Immature natural killer cell (primary cell): ENCODE measurements around the gene PHLDB1. TPM values are rescaled to one million over a fixed set of nuclear protein-coding genes. Genes with fewer than 3 reads are reported as not detected.

Experiments used
- DNase-seq, 3 donors: peaks; one replicate each; pipeline ENCODE4 v3.0.0; 2022; ENCODE audit warnings: mixed read lengths in 1 of 3
- H3K27ac Mint-ChIP-seq, 6 donors: one replicate each; pipeline ENCODE4 v1.8.0; 2020; ENCODE audit warnings: mixed read lengths in 6 of 6, mild to moderate bottlenecking in 5 of 6, inconsistent platforms in 4 of 6, moderate library complexity in 3 of 6
- H3K27me3 Mint-ChIP-seq, 3 donors: one replicate each; pipeline ENCODE4 v1.8.0; 2020 to 2021; ENCODE audit warnings: low read depth in 3 of 3, mild to moderate bottlenecking in 3 of 3, mixed read lengths in 3 of 3, moderate library complexity in 3 of 3, inconsistent platforms in 1 of 3
- H3K36me3 Mint-ChIP-seq, 3 donors: one replicate each; pipeline ENCODE4 v1.8.0; 2020; ENCODE audit warnings: mixed read lengths in 3 of 3, inconsistent platforms in 2 of 3, mild to moderate bottlenecking in 2 of 3
- H3K4me1 Mint-ChIP-seq, 2 donors: one replicate each; pipeline ENCODE4 v1.8.0; 2020; ENCODE audit warnings: inconsistent platforms in 2 of 2, mild to moderate bottlenecking in 2 of 2, mixed read lengths in 2 of 2, moderate library complexity in 1 of 2
- H3K4me3 Mint-ChIP-seq, 5 donors: one replicate each; pipeline ENCODE4 v1.8.0; 2020; ENCODE audit warnings: mild to moderate bottlenecking in 5 of 5, mixed read lengths in 5 of 5, inconsistent platforms in 3 of 5, moderate library complexity in 3 of 5
- H3K9me3 Mint-ChIP-seq, 6 donors: one replicate each; pipeline ENCODE4 v1.8.0; 2020; ENCODE audit warnings: mild to moderate bottlenecking in 6 of 6, mixed read lengths in 6 of 6, inconsistent platforms in 4 of 6, moderate library complexity in 3 of 6
- polyA plus RNA-seq, 3 donors: library from polyadenylated mRNA; unstranded; fragments of 300-500 nt; fragmentation: Illumina TruSeq; gene quantifications; one replicate each; pipeline ENCODE4 v1.2.3, GENCODE V29; 2021

PHLDB1 gene
- polyA plus RNA-seq, 3 donors from 2014 or later = 0.17 TPM; not detected in 2

DNA sequence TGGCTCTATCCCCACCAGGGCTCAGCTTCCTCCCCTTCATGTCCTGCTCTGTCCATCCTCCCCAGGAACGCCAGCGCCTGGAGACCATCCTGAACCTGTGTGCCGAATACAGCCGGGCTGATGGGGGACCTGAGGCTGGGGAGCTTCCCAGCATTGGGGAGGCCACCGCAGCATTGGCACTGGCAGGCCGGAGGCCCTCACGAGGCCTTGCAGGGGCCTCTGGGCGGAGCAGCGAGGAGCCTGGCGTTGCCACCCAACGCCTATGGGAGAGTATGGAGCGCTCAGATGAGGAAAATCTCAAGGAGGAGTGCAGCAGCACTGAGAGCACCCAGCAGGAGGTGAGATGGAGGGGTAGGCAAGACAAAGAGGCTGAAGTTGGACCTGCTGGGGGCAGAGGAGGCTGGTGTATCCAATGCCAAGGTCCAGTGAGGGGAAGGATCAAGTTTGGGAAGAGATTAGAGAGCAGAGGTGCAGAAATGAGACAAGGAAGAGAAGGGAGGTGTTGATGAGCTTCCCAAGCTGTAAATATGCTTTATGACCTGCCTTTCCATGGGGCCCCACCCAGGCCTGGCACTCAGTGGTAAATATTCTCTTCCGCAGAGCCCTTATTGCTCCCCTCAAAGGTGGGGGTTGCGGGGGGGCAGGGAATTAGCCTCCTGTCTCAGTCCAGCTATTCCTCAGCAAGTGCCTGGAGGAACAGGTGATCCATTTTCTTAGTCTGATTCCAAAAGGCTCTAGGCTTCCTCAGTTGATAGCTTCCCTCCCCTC is 23.9 kb downstream of the PHLDB1 start:
- H3K27me3 Mint-ChIP-seq = peaks cover under 1 to 2% (median 2%) of the 10 kb centered on the region in 3 donors
- H3K4me3 Mint-ChIP-seq = no peak overlapping the region
- H3K27ac Mint-ChIP-seq = no peak overlapping the region
- H3K36me3 Mint-ChIP-seq = no peaks in the 10 kb centered on the region
- H3K4me1 Mint-ChIP-seq = no peaks in the 10 kb centered on the region
- no peaks in the 10 kb centered on the region for H3K9me3 Mint-ChIP-seq
- no peak for DNase-seq

DNA sequence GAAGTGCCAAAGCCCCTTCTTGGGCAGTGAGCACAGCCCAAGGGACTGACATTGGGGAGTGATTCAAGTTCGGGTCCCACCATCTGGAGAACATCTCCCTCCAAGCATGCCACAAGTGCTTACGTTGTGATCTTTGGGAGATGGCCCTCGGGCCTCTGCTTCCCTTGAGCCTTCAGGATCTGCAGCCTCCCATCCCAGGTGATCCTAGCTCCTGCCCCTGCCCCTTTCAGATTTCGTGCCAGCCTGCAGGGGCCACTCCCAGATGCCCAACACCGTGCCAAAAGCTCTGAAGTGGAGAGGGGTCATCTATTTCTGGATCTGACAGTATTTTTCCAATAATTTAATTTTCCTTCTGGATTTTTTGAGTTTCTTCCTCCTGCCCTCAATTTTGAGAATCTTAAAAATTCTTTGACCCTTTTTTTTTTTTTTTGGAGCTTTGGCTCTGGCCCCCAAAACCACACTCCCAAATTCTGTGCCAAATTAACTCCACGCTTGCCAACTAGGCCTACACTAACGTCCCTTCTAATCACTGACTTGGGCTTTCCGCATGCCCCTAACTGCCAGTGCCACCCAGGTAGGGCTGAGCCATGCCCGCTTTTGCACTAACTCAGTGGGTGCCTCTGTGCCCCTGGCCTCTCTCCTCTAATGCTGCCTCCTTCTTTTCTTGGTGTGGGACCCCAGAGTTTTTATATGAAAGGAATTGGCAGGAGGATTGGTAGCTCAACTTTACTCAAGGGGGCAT is 25.3 kb downstream of the PHLDB1 start:
- no peaks in the 10 kb centered on the region for H3K36me3 Mint-ChIP-seq
- no peaks in the 10 kb centered on the region for H3K9me3 Mint-ChIP-seq
- H3K4me1 Mint-ChIP-seq = no peaks in the 10 kb centered on the region
- no peak overlapping the region for H3K4me3 Mint-ChIP-seq
- H3K27me3 Mint-ChIP-seq = peaks cover 0 to 2% (median 2%) of the 10 kb centered on the region in 3 donors
- no peak for DNase-seq
- H3K27ac Mint-ChIP-seq = no peak overlapping the region

DNA sequence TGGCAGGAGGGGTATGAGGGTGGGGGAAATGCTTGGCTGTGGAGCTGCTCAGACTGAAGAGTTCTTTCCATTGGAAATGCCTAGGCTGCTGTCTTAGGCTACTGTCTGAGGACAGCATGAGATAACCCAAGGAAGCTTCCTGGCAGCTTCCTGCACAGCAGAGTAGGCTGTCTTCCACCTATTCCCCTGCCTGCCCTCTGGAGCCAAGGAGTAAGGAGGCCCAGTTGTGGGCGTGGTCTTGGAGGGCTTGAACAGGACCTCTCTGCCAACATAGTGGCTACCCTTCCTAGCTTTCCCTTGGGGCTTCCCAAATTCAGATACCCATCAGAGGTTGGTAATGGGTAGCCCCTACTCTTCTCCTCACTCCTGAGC is 25.9 kb downstream of the PHLDB1 start:
- no peaks in the 10 kb centered on the region for H3K4me1 Mint-ChIP-seq
- peaks cover 0 to 2% (median 2%) of the 10 kb centered on the region in 3 donors for H3K27me3 Mint-ChIP-seq
- DNase-seq = no peak
- H3K9me3 Mint-ChIP-seq = no peaks in the 10 kb centered on the region
- H3K27ac Mint-ChIP-seq = no peak overlapping the region
- H3K4me3 Mint-ChIP-seq = no peak overlapping the region
- no peaks in the 10 kb centered on the region for H3K36me3 Mint-ChIP-seq

DNA sequence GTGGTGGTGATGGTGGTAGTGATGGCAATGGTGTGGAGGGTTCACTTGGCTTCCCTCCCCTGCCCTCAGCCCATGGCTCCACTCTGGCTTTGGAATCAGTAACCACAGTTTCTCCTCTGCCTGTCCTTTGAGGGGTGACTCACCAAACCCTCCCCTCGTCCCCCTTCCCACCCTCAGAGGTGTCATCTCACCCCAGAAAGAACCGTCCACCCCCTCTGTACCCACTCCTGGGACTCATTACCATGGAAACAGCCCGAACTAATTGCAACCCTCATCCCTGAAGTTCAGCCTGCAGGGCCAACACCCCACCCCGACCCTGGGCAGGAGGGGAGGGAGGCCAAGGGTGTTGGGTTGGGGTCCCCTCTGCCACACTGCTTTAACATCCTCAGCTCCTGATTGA is 26.6 kb downstream of the PHLDB1 start:
- Mint-ChIP-seq H3K9me3 (no peaks in the 10 kb centered on the region), H3K27ac (no peak overlapping the region), H3K27me3 (peaks cover 0 to 2% (median 2%) of the 10 kb centered on the region in 3 donors), H3K36me3 (no peaks in the 10 kb centered on the region), H3K4me1 (no peaks in the 10 kb centered on the region), H3K4me3 (no peak overlapping the region)
- DNase-seq = no peak

DNA sequence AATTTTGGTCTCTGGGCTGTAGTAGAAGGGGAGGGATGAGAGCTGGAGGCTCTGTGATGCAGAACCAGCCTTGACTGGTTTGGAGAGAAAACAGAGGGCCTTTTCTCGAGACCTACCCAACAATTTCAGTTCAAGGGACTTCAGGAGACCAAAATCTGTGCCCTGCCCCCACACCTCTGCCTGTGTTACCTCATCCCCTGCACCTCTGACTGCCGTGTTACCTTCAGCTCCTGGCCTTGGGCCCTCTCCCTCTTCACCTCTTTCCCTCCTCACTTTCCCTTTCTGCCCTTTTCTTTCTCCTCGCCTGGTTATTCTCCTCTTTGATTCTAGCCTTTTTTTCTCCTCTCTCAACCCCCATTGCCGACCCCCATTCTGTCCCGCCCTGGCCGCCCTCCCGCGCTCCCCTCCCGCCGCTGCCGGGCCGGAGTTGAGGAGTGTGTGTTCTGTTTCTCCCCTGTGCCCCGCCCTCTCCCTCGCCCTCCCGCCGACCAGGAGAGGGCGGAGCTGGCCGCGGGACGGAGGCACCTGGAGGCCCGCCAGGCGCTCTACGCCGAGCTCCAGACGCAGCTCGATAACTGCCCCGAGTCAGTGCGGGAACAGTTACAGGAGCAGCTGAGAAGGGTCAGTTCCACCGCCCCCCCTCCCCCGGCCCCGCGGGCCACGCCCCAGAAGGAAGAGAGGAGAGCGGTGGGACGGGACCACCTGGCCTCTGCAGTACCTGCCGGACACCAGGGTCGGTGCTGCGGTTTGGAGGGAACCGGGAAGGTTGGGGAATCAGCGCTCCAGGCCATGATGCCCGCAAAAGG is 27.2 kb downstream of the PHLDB1 start:
- H3K36me3 Mint-ChIP-seq = no peaks in the 10 kb centered on the region
- H3K9me3 Mint-ChIP-seq = no peaks in the 10 kb centered on the region
- DNase-seq = no peak
- no peaks in the 10 kb centered on the region for H3K4me1 Mint-ChIP-seq
- no peak overlapping the region for H3K27ac Mint-ChIP-seq
- H3K27me3 Mint-ChIP-seq = peaks cover 0 to 2% (median 2%) of the 10 kb centered on the region in 3 donors
- H3K4me3 Mint-ChIP-seq = no peak overlapping the region

DNA sequence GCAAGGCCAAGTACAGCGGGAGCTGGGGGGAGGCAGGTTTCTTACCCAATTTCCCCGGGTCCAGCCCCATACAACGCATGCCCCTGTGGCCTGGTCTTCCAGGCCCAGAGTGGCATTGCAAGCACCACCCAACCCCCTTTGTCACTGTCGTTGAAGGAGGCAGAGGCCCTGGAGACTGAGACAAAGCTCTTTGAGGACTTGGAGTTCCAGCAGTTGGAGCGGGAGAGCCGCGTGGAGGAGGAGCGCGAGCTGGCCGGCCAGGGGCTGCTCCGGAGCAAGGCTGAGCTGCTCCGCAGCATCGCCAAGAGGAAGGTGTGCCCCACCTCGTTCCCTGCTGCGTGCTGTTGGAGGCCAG is 27.8 kb downstream of the PHLDB1 start:
- Mint-ChIP-seq H3K36me3 (no peaks in the 10 kb centered on the region), H3K9me3 (no peaks in the 10 kb centered on the region), H3K27me3 (peaks cover 0 to 2% (median under 1%) of the 10 kb centered on the region in 3 donors), H3K4me1 (no peaks in the 10 kb centered on the region), H3K27ac (no peak overlapping the region), H3K4me3 (no peak overlapping the region)
- no peak for DNase-seq

DNA sequence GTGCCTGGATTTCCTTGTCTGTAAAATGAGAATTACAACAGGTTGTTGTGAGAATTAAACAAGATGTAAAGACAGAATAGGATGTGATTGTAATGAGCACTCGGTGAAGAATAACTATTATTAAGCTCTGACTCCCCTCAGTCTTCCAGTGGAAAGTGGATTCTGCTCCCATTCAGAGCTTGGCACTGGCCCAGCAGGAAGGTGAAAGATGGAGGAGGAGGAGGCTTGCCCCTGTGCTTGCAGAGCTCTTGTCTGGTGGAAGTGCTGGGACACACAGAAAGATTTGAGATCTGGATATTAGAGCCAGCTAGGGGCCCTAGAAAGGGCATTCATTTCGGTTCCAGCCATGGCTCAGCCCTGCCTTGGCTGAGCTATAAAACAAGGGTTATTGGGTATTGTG is 28.2 kb downstream of the PHLDB1 start:
- Mint-ChIP-seq H3K4me1 (no peaks in the 10 kb centered on the region), H3K9me3 (no peaks in the 10 kb centered on the region), H3K27ac (no peak overlapping the region), H3K4me3 (no peak overlapping the region), H3K27me3 (peaks cover 0 to 2% (median 0%) of the 10 kb centered on the region in 3 donors), H3K36me3 (no peaks in the 10 kb centered on the region)
- no peak for DNase-seq

DNA sequence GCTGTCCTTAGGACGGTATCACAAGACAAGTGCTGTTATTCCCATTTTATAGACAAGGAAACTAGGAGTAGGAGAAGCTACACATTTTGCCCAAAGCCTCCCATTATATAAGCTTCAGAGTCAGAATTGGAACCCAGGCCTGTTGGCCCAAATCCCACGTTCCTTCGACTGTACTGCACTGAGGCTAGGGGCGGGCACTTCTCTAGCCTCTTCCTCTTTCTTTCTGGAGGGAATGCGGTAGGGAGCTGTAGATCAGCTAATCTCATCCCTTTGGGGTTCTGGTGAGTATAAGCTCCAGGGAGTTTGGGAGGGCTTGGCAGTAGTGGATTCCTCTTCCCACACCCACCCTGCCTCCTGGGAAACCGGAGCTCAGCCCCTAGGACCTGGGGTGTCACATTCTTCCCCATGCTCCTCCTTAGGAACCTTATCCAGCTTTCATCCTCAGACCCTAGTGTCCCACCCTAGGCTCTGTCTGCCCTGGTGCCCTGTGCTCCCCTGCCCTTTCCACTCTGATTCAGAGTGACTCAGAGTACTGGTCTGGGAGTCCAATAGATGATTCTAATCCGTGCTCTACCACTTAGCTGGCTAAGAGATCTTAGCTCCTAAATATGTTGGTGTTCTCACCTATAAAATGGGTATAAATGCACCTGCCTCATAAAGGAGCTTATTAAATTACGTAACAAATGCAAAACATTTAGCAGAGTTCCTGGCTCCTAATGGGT is 29.3 kb downstream of the PHLDB1 start:
- no peak overlapping the region for H3K27ac Mint-ChIP-seq
- H3K27me3 Mint-ChIP-seq = peaks cover 0 to 2% (median 0%) of the 10 kb centered on the region in 3 donors
- H3K9me3 Mint-ChIP-seq = no peaks in the 10 kb centered on the region
- H3K4me1 Mint-ChIP-seq = no peaks in the 10 kb centered on the region
- H3K36me3 Mint-ChIP-seq = no peaks in the 10 kb centered on the region
- H3K4me3 Mint-ChIP-seq = no peak overlapping the region
- DNase-seq = no peak

DNA sequence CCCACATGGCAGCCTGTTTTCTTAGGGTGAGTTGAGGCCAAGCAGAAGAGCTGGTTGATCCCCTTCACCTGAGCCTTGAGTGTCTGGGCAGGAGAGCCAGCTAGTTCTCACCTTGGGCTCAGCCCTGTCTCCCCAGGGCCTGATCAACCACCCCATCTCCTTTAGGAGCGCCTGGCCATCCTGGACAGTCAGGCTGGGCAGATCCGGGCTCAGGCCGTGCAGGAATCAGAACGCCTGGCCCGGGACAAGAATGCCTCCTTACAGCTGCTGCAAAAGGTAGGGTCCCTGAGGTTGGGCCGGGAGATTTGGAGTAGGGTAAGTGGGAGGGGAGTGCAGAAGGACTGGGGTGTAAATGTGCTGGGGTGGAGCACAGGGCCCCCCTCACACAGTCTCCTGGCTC is 31.3 kb downstream of the PHLDB1 start:
- H3K4me3 Mint-ChIP-seq = no peak overlapping the region
- H3K27ac Mint-ChIP-seq = no peak overlapping the region

DNA sequence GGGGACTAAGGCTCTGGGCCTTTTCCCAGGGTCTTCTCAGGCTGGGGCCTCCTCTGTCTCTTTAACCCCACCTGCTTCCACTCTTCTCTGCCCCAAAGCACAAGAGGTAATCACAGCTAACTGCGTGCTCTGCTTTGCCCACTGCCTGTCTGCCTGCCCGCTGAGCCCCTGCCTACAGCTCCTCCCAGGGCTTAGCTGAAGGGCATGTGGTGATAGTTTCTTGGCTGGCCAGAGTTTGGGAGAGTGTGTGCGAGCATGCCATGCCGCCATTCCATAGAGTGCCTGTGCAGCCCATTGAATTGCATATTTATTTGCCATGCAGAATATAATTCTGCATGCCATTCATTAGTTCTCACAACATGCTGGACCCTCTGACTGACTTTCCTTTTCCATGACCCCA is 32.5 kb downstream of the PHLDB1 start:
- Mint-ChIP-seq H3K9me3 (no peaks in the 10 kb centered on the region), H3K4me3 (no peak overlapping the region), H3K4me1 (no peaks in the 10 kb centered on the region), H3K27ac (no peak overlapping the region), H3K36me3 (no peaks in the 10 kb centered on the region), H3K27me3 (peaks cover 0 to 2% (median 0%) of the 10 kb centered on the region in 3 donors)
- no peak for DNase-seq

More for the DNA sequence above, 31.3 kb downstream of the PHLDB1 start:
- H3K9me3 Mint-ChIP-seq = no peaks in the 10 kb centered on the region
- H3K27me3 Mint-ChIP-seq = peaks cover 0 to 2% (median 0%) of the 10 kb centered on the region in 3 donors
- DNase-seq = no peak
- no peaks in the 10 kb centered on the region for H3K36me3 Mint-ChIP-seq
- no peaks in the 10 kb centered on the region for H3K4me1 Mint-ChIP-seq

DNA sequence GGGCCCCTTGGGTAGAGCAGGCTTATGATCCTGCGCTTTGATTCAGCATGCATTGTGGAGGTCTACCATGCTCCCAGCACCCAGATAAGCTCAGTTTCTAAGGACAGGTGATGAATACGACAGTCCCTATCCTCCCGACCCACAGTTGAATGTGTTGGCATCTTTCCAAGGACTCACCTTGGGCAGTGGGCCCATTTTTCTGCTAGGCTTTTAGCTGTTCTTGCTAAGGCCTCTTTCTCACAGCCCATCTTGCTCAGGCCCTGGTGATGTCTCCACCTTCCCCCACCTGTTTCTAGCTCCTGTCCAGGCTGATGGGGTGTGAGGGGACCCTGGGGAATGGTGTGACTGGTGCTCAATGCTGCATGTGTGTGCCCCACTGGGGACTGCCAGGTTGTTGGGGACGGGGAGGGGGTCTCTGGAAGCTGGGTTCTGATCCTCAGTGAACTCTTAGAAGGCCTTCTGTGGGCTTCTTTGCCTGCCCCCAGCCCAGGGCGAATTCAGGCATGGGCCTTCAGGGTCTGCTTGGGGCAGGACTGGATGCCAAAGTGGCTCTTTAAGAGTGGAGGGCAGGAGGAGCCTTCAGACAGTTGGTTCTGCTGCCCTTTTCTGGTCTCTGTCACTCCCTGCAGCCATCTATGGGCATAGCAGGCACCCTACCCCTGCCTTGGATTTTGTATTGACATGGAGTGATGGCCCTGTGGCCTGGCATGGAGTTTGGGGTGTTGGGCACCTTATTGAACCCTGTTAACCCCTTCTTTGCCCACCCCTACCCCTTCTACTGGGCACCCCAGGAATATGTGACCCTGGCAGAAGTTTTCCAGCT is 33.1 kb downstream of the PHLDB1 start:
- Mint-ChIP-seq H3K4me1 (no peaks in the 10 kb centered on the region), H3K4me3 (no peak overlapping the region), H3K27me3 (peaks cover 0 to 2% (median 0%) of the 10 kb centered on the region in 3 donors), H3K9me3 (no peaks in the 10 kb centered on the region), H3K27ac (no peak overlapping the region), H3K36me3 (no peaks in the 10 kb centered on the region)
- DNase-seq = no peak

DNA sequence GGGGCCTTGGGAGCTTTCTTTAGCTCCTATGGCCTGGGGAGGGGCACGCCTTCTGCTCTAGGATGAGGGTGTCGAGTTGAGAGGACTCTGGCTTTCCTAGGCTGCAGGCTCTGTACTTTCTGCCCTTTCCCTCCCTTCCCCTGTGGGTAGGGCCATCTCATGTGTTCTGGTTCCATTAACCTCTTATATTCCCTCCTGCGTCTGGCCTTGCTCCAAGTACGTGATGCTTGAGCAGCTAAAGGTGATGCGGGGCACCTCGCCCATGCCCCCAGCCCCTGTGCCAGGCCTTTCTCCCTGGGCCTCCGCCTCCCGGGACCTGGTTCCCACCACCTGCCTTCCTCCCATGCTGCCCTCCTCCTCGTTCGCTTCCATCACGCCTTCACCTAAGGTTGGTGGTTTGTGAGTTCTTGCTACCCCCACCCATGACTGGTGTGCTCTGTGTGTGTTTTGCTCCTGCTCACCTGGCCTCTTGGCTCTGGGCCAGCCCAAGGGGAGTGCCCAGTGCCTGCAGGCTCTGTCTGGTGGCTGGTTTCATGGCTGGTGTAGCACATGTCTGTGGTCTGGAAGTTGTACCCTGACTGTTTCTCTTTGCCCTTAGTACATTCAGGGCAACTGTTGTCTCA is 34.1 kb downstream of the PHLDB1 start:
- H3K27ac Mint-ChIP-seq = no peak overlapping the region
- no peaks in the 10 kb centered on the region for H3K4me1 Mint-ChIP-seq
- no peaks in the 10 kb centered on the region for H3K9me3 Mint-ChIP-seq
- no peak overlapping the region for H3K4me3 Mint-ChIP-seq
- H3K36me3 Mint-ChIP-seq = no peaks in the 10 kb centered on the region
- no peaks in the 10 kb centered on the region for H3K27me3 Mint-ChIP-seq
- no peak for DNase-seq
